Hindlimb muscle (tissue), 1 donor: Measurements from ENCODE around the gene PPIF. TPM values are rescaled to one million over a fixed set of nuclear protein-coding genes. Genes with fewer than 3 reads are reported as not detected.

Source experiments
- DNase-seq: peaks from one replicate; pipeline ENCODE4 v3.0.0-alpha.2; 2013
- polyA plus RNA-seq: library from polyadenylated mRNA; unstranded; fragments of 120-200 nt; gene quantifications from one replicate; pipeline ENCODE4 v1.2.1, GENCODE V29; 2013; ENCODE audit not compliant: insufficient read length

Gene PPIF
- polyA plus RNA-seq, 1 donor = 21.5 TPM

DNA sequence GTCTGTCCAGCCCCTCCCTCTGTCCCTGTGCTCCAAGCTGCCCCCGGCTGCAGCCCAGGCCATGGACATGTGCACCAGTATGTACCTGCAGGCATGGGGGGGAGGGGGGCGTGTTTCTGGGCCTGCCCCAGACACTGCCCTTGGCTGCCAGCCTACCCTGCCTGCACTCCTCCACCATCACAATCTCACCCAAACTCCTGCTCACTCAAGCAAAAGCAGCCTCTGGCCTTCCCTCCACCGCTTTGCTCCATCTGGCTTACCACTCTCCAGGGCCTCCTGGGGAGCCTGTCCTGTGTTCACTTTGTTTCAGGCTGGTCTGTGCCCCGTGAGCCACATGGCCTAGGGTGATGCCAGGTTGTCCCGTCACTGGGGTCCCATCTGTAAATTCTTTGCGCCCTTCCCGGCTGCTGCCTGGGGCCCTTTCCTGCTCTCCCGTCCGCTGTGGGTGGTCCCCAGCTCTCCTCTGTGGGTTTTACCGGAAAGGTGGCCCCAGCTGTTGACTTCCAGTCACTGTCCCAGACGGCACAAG is 33.3 kb upstream of the PPIF start:
- no peak for DNase-seq

GRCh38 chr10:79314761-79315601 is 32.3 kb upstream of the PPIF start:
- no peak for DNase-seq

GRCh38 chr10:79315602-79315920 is 31.7 kb upstream of the PPIF start:
- no peak for DNase-seq

DNA sequence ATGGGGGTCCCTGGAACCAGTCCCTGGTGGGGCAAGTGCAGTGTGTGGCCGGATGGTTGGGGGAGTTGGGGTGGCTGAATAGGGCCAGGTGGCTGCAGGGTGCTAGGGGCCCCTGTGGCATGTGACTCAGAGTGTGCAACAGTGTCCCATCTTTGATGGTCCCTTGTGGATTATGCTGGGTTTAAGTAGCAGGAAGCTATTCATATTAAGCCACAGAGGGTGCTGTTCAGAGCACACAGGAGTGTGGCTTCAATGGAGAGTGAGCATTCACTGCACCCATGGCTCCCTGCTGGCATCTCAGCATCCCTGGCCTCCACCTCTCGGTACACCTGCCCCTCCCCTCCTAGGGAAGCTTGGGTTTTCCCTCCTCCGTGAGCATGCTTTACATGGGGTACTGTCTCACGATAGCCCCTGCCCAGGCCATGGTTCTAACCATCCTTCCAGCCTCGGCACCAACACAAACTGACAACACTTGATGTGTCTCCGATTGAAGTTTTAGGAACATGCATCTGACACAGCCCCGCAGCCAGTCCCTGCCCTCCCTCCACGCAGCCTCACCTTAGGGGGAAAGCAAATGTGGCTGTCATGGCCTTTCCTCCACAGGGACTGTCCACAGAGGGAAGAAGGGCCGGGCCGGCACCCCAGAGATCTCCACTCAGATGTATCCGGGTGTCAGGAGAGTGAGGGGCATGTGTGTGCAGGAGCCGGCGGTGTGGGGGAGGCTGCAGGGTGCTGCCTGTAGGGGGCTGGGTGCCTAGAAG is 30.4 kb upstream of the PPIF start:
- DNase-seq = no peak

DNA sequence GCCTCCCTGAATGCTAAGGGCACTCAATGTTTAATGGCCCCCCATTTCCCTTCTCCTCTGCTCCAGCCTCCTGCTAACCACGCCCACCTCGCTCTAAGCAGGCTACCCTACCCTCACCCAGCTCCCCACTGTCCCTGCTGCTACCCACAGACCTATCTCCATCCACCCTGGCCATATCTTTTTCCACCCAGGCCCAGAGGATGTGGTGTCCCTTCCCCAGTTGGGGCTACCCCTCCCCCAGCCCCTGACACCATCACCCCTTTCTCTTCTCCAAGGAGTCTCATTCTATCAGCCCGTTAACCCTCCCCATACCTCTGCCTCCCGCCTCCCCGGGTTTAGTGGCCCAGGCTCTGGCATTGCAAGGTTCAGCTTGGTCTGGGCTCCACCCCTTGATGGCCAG is 28.9 kb upstream of the PPIF start:
- DNase-seq = no peak

GRCh38 chr10:79319115-79319771 is 28.0 kb upstream of the PPIF start:
- no peak for DNase-seq

DNA sequence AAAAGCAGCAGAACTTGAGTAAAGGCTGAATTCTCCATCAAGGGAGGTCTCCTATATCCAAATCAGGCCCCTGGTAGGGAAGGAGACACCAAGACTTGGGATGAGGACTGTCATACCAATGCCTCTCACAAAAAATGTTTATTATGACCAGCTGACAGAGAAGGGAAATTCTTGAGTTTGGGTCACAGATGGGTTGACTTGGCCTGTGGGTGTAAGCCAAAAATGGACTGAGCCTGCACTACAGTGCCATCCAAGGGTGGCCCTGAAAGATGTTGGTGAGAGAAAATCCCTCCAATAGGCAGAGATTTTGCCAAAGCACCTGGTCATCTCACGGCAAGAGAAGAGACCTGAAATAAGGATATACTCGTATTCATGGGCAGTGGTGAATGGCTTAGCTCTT is 27.0 kb upstream of the PPIF start:
- no peak for DNase-seq

DNA sequence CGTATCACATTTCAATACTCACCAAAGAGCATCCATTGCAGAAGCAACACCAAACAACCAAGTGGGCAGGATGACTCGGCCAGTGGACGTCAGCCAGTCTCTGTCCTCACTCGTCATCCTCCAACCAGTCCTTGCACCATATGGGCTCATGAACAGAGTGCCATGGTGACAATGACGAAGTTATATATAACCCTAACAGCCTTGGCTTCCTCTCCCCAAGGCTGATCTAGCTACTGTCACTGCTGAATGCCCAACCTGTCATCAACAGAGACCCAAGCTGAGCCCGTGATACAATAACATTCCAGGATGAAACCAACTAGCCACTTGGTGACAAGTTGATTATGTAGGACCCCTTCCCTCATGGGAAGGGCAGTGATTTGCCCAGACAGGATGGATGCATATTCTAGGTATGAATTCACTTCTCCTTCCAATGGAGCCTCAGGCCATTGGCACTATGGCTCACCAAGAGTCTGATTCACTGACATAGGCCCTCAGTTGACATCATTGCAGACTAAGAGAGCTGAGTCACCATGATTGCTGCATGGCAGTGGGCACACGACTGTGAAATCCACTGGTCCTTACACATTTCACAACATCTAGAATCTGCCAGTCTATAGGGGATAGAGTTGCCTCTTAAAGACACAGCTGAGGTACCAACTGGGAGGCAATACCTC is 26.3 kb upstream of the PPIF start:
- no peak for DNase-seq

DNA sequence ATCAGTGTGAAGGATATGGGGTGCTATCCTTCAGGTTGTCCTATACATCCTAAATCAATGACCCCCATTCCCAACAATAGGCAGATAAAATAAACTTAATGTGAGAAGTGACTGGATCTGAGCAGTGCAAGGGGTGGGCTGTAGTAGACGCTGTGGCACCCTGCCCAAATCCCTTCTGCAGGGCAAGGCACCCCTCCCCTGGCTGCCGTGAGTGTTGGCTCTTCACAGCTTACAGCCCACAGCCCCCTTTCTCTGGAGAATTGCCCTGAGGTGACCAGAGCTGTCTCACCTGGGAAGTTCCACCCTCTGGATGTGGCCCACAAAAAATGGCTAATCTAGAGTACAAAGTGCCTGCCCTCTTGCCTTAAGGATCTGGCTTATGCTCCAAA is 25.8 kb upstream of the PPIF start:
- DNase-seq = no peak

GRCh38 chr10:79321951-79322350 is 25.3 kb upstream of the PPIF start:
- DNase-seq = no peak

DNA sequence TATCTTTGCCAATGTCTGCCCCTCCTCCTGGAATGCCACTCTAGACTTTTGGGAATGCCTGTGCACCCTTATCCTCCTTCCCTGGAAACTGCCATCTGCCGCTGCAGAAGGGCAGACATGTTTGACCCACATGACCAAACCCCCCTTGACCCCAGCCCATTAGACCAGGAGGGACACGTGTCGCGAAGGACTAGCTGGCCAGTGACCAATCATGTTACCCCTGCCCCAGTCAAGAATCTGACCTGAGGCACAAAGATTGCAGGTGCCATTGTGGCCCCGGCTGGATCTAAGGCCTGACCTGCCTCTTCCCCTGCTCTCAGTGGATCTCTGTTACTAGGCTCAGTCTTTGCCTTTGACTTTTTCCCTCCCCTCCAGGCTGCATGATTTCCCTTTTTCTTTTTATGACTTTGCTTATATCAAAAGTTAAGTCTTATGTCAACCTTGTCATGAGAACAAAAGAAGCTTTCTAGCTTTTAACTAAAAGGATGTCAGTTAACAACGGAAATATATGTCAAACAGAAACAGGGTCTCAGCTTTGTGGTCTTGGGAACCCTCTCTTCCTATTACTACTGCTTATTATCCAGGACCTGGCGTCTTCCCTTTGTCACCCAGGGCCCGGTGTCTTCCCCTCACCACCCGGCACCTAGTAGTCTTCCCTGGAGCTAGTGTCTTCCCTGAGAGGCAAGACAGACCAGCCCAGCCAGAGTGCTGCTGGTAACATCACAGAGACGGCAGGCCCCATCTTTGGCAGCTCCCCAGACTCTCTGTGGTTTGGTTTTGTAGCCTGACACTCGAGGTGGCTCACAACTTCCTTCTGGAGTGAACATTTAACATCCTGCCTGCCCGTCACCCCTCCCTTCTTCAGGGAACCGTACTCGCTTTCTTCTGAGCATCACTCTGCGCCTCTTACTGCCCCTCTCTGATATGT is 24.4 kb upstream of the PPIF start:
- no peak for DNase-seq

DNA sequence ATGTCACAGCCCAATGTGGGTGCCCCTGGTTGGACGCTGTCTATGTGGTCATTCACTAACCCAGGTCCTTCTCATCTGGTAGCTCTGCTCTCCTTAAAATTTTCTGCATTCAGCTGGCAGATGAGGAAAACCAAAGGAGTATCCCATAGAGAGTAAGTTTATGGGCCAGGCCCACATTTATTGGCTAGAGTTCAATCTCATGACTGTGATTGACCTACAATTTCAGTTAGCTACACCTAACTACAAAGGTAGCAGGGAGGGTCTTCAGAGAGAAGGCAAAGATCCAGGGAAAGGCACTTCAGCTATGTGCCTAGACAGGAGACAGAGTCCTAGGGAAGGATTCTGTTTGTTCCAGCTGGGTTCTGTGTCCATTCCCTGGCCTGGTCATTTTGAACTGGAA is 23.7 kb upstream of the PPIF start:
- no peak for DNase-seq

DNA sequence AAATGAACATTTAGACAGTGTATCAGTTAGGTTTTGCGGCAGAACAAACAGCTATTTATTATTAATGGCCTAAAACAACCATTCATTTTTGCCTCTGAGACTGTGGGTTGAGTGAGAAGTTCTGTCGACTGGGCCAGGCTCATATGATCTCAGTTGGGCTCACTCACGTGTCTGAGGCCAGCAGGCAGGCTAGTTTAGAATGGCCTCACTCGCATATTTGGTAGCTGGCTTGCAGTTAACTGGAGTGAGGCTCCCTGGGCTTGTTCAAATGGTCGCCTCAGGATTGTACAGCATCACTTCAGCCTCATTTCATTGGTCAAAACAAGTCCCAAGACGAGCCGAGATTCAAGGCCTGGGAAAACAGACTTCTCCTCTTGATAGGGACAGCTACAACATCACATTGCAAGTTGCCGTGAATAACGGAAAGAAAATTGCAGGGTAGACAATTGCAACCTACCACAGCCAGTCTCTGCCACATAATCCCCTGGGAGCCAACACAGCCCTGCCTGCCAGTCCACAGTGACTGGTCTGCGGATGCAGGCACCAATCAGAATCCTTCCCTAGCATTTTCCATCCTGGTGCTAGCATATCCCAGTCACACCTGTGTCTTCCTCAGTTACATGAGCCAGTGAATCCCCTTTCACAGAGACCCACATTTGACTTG is 23.1 kb upstream of the PPIF start:
- DNase-seq = no peak

GRCh38 chr10:79326361-79327089 is 20.7 kb upstream of the PPIF start:
- DNase-seq = no peak

DNA sequence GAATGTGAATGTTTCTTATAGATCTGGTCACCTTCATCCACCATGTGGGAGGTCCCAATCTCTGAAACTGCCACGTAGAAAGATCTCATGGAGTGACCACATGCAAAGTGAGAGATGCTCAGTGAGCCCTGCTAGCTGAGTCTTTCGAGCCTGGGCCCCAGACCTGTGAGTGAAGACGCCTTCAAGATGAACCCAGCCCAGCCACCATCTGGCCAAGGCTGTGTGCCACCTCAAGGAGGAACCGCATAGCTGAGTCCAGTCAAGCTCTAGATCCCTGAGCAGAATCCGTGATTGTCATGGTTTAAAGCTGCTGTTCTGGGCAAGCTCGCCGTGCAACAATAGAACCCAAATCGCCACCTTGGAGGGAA is 20.2 kb upstream of the PPIF start:
- no peak for DNase-seq

- no peak for DNase-seq
These were observed 19.0 kb upstream of the PPIF start for GRCh38 chr10:79328147-79328701.

- DNase-seq = no peak
These were observed 18.3 kb upstream of the PPIF start for GRCh38 chr10:79328737-79329504.

- DNase-seq = no peak
These were observed 17.7 kb upstream of the PPIF start for GRCh38 chr10:79329529-79329928.

- no peak for DNase-seq
These were observed 16.0 kb upstream of the PPIF start for GRCh38 chr10:79331226-79331625.
